HG03575 (cell line): Measurements from ENCODE around the gene OXT.
"Not testable (repeated sequence)": the region's sequence is repeated elsewhere in the genome, so short reads cannot be mapped to it uniquely, and the experiment has no call there.

ENCODE experiments used
- ATAC-seq: cut with Tn5 transposase; IDR thresholded peaks from one replicate; pipeline ENCODE4 v1.9.1; 2021; ENCODE audit not compliant: unreplicated experiment, insufficient number of reproducible peaks, low FRiP score; ENCODE audit errors: extremely low read depth

OXT gene

DNA sequence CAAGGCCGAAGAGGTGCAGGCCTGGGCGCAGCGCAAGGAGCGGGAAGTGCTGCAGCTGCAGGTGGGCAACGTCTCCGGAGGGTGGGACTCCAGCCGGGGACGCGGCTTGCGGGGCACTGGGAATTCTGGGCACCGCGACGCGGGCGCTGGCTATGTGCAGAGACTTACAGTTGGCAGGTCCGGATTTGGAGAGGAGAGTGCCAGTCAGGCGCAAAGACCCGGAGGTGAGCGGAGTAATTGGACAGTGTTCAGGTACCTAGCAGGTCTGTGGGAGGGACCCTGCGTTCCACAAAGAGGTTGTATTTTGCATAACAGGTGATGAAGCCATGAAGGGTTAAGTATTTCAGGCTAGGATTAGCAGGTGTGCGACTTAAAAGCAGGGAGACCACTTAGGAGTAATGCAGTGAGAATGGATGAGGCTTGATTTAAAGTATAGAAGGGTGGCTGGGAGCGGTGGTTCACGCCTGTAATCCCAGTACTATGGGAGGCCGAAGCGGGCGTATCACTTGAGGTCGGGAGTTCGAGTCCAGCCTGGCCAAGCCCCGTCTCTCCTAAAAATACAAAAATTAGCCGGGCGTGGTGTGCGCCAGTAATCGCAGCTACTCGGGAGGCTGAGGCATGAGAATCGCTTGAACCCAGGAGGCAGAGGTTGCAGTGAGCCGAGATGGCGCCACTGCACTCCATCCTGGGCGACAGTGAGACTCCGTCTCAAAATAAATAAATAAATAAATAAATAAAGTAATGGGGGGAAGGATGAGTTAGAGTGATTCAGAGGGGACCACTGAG is 24.6 kb upstream of the OXT start:
- no peak for ATAC-seq

DNA sequence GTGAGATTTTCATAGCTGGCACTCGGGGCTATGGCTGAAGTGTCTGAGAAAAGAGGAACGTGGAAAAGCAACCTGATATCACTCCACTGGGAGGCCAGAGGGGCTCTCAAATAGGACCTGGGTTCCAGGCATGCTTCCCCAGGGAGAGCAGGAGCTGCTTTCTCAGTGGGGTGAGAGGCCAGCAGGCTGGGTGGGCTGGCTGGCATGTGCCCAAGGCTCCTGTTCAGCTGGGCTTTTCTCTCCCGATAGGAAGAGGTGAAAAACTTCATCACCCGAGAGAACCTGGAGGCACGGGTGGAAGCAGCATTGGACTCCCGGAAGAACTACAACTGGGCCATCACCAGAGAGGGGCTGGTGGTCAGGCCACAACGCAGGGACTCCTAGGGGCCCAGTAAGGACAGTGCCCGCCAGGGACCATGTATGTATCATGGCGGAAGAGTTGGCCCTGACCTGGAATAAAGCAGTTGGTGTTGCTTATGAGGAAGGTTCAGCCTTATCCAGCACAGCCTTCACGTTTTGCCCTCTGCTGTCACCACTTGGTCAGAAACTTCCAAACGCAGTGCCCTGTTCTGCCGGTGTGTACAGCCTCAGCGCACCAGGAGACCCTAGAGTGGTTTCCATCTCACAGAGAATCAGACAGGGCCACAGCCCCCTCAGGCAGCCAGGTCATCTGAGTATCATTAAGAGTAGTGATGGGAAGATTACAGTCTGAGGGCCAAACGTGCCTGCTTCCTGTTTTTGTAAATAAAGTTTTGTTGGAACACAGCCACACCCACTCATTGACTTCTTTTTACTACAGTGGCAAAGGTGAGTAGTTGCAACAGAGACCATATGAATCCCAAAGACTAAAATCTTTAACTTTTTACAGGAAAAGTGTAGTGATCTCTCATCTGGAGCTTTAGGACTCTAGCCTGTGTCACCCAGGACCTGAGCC is 23.7 kb upstream of the OXT start:
- no peak for ATAC-seq

DNA sequence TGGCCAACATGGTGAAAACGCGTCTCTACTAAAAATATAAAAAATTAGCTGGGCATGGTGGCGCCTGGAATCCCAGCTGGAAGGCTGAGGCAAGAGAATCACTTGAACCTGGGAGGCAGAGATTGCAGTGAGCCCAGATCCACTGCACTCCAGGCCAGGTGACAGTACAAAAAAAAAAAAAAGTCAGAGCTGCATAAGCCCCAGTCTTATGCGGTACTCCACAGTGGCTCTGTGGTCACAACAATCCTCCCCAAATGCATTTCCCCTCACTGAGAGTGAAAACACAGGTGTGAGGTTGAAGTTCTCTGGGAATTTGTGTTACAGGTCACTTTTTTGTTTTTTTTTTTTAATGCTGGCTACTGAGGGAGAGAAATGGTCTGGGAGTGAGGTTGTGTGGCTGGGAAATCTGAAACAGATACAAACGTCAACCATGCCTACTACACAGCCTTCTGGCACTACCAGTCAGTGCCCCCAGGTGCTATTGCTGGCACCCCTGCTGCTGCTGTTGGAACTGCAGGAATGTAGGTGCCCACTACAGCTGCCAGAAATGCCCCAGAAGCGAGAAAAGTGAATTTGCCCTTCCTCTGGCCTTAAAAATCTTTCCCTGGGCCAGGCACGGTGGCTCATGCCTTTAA is 19.9 kb upstream of the OXT start:
- ATAC-seq = no peak

DNA sequence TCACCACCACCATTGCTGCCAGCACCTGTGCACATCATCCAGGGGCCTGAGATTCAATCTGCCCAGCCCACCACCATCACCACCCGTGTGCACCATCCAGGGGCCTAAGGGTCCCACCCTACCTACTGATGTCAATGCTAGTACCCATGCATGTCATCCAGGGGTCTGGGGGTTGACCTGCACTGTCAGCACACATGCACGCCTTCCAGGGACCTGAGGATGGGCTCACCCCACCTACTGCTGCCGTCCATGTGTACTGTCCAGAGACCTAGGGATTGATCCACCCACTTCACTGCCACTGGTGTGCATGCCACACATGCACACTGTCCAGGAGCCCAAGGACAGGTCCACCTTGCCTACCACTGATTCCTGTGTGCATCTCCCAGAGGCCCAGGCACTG is 11.9 kb upstream of the OXT start:
- no peak for ATAC-seq

DNA sequence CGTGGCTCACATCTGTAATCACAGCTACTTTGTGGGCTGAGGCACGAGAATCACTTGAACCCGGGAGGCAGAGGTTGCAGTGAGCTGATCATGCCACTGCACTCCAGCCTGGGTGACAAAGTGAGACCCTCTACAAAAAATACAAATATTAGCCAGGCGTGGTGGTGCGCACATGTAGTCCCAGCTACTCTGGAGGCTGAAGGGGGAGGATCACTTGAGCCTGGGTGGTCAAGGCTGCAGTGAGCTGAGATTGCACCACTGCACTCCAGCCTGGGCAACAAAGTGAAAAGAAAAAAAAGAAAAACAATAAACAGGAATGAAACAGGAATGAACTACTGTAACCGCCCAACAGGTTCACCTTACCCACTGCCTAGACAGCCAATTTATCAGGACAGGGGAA is 7.3 kb upstream of the OXT start:
- ATAC-seq = not testable (repeated sequence)

DNA sequence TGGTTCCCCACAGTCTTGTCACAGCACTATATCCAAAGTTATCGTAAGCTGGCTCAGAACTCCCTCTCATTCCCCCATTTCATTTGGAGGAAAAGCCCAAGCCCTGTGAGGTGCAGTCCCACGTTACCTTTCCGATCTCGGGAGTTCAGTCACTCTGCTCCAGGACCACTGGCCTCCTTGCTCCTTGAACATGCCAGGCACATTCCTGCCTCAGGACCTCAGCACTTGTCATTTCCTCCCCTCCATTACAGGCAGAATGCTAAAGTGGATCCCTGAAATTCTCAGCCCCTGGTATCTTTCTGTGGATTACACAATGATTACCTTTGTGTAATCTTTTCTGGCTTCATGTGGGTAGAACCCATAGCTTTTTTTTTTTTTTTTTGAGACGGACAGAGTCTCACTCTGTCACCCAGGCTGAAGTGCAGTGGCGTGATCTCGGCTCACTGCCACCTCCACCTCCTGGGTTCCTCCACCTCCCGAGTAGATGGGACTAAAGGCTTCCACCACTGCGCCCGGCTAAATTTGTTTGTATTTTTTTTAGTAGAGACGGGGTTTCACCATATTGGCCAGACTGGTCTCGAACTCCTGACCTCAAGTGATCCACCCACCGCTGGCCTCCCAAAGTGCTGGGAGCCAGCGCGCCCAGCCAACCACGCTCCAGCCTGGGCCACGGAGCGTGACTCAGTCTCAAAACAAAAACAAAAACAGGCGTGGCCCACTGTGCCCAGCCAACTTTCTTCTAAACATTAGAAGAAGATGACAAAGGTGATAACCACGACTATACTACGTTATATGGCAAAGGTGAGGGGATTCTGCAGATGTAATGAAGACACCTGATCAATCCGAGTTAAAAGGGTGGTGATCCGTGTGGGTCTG is 4.0 kb upstream of the OXT start:
- ATAC-seq = no peak

DNA sequence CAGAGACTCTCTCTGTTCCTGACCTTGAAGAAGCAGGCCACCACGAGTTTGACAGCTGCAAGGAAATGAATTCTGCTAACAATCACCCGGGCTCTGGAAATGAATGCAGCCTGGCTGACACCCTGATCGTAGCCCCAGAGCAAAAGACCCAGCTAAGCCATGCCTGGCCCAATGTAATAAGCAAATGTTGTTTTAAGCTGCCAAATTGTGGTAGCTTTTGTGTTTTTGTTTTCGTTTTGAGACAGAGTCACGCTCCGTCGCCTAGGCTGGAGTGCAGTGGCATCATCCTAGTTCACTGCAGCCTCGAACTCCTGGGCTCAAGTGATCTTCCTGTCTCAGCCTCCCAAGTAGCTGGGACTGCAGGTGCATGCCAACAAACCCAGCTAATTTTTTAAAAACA is 3.3 kb upstream of the OXT start:
- no peak for ATAC-seq

DNA sequence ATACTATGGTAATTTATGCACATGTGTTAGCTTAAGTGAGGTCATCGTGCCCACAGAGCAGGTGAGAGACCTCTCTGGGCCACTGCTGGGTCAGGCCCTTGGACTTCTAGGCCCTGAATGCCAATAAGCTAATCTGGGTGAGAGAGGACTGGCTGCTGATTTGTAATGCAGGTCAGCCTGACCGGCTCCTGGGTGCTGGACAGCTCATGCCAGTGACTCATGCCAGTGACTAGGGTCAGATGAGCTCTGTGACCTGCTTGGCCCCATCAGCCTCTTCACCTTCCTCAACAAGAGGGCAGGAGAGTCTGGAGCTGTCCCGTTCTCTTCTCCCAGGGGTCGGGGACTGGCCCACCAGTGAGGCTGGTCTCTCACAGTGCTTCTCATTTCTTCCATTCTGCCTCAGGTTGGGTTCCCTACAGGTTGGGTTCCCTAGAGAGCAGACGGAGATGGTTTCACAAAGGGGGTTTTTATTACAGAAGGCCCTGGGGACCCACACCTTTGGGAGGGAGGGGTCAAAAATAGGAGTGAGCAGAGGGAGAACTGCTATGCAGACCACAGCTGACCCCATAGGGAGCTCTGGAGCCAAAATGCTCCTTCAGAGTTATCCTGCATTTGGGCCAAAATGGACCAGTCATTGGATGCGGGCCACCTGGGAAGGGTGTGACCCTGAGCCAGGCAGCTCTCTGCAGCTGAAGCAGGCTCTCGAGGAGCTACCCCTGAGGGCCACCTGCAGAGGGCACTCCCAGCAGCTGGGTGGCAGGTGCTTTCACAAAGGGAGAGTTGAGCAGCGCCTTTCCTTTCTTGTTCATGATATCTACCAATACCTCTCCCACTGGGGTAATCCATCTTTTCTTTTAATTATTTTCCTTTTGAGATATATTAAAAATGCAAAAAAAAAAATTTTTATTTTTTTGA is 2.2 kb upstream of the OXT start:
- ATAC-seq = no peak

DNA sequence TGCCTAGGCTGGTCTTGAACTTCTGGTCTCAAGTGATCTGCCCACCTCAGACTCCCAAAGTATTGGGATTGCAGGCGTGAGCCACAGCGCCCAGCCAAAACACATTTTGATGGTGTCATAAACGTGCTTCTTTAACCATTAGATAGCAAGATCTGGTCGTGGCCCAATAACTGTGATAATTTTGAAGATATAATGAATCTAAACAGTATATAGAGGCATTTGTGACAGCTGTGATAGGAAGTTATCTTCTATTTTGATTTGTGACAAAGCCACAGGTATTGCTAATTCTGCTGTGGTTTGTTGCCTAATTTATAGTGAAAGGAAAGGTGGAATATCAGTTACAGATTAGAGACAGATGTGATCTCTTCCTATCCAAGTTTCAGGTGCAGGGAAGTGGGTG is 695 bp upstream of the OXT start:
- no peak for ATAC-seq

DNA sequence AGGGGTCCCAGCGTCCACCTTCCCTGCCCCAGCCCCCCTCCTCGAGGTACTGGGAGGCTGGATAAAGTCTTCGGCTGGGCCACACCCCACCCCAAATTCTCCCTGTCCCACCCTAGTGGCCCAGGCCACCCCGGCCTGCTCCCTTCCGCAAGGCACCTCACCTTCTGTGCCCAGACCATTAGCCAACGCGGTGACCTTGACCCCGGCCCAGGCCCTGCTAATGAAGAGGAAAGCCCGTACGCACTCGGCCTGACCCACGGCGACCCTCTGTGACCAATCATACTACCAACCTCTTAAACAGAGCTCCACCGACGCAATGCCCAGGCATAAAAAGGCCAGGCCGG is 182 bp upstream of the OXT start:
- no peak for ATAC-seq

DNA sequence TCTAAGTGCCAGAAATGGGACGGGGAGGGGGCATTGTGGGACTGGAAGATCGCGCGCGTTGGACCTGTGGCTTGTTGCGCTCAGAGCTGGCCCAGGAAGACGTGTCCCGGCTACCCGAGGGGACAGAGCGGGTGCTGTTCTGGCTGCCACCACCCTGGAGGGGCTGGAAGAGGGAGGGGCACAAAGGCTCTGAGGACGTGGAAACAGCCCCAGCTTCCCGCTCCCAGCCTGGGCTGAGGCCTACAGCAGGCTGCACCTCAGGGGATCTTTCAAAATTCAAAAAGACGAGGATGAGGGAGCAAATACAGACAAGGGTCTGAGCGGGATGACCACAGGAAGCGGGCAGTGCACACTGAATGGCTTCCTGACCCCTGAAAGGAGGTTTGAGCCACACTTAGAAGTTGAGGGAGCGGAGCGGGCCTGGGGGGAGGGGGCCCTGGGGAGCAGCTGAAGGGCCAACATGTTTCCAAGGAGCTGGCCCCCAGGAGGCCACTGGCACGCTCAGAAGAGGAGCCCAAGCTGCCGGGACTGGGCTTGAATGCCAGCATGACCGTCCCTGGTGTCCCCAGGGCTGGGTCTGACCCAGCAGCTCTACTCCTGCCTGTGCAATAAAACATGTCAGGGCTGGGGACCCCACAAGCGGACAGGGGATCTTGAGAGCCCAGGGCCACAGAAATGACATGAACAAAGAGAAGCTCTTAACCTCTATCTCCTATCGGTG is 1.3 kb downstream of the OXT start:
- no peak for ATAC-seq

DNA sequence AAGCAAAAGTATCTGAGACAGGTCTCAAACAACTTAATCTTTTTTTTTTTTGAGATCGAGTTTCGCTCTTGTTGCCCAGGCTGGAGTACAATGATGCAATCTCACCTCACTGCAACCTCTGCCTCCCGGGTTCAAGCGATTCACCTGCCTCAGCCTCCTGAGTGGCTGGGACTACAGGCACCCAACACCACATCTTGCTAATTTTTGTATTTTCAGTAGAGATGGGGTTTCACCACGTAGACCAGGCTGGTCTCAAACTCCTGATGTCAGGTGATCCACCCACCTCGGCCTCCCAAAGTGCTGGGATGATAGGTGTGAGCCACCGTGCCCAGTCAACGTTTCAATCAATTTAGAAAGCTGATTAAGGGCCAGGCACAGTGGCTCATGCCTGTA is 1.8 kb downstream of the OXT start:
- ATAC-seq = not testable (repeated sequence)

DNA sequence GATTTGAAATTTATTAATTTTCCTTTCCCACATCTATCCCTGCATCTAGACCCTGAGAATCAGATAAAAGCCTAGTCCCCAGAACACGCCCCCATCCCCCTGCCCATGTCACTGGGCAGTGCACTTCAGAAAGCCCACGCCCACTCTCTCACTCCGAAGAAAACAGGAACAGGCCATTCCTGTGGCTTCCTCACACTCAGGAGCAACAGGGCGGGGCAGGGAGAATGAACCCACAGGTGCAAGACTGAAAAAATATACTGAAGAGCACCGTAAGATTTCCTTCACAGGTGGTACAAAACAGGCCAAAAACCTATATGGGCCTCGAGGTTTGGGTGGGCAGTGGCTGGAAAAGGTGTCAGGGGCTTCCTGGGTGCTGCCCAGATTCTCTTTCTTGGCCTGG is 3.4 kb downstream of the OXT start:
- ATAC-seq = no peak

DNA sequence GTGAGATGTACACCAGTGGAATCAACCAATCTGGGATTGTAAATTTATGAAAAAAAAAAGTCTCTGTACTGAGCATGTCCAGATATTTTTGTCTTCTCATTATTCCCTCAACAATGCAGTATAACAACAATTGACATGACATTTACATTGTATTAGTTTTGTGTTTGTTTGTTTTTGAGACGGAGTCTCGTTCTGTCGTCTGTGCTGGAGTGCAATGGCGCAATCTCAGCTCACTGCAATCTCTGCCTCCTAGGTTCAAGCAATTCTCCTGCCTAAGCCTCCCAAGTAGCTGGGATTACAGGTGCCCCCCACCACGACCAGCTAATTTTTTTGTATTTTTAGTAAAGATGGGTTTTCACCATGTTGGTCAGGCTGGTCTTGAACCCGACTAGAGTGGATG is 3.9 kb downstream of the OXT start:
- ATAC-seq = not testable (repeated sequence)

DNA sequence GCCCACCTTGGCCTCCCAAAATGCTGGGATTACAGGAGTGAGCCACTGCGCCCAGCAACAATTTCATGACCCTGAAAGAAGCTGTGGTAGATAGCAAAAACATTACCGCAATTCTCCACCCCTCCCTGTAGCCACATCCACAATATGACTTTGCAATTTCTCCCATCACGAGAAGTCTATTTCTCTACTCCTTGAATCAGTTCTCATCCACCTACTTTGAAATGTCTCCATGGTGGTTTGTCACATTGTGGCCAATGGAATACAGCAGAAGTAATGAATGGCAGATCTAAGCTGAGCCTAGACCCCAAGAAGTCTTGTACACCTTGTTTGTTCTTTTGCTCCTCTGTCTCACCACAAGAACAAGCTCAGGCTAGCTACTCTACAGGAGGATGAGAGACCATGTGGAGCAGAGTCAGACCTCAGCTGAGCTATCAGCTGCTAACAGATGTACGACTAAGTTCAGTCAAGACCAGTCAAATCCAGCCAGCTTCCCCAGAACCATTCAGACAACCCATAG is 6.3 kb downstream of the OXT start:
- no peak for ATAC-seq

DNA sequence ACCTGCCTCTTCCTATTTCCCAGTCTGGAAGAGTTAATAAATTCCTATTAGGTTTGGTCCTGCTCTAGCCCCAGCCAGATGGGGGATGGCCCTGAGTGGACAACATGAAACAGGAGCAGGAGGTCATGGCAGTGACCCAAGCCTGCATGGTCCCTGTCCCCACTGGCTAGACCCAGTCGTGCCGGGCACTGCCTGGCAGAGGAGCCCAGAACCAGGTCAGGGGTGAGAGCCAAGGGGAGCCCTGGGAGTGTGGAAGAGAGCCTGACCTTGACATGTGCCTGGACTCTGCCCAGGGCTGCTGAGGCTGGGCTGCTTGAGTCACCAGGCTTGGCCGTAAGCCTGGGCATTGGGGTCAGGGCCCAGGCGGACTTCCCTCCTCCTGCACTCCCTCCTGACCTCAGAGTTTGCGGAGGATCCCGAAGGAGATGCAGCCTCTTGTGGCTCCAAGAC is 9.5 kb downstream of the OXT start:
- ATAC-seq = no peak

DNA sequence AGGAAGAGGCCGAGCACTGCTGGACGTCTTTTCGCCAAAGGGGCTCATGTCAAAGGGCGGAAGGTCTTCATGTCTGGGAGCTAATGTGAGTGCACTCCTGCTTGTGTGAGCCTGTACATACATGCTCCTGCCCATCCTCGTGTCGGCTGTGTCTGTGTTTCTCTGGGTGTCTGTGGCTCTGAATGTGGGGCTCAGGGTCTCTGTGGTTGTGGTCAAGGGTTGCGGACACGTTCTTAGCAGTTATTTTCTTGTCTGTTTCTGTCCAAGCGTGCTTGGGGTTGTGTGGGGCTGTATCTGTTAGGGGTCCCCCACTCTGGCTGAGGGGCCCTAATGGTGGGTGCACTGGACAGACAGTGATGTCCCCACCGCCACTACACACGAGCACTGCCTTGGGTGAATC is 10.2 kb downstream of the OXT start:
- ATAC-seq = no peak
